ENCODE measurements around the gene ANO9. TPM values are rescaled to one million over a fixed set of nuclear protein-coding genes. Genes with fewer than 3 reads are reported as not detected.

Gene ANO9, protein sequence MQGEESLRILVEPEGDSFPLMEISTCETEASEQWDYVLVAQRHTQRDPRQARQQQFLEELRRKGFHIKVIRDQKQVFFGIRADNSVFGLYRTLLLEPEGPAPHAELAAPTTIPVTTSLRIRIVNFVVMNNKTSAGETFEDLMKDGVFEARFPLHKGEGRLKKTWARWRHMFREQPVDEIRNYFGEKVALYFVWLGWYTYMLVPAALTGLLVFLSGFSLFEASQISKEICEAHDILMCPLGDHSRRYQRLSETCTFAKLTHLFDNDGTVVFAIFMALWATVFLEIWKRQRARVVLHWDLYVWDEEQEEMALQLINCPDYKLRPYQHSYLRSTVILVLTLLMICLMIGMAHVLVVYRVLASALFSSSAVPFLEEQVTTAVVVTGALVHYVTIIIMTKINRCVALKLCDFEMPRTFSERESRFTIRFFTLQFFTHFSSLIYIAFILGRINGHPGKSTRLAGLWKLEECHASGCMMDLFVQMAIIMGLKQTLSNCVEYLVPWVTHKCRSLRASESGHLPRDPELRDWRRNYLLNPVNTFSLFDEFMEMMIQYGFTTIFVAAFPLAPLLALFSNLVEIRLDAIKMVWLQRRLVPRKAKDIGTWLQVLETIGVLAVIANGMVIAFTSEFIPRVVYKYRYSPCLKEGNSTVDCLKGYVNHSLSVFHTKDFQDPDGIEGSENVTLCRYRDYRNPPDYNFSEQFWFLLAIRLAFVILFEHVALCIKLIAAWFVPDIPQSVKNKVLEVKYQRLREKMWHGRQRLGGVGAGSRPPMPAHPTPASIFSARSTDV
- 0.83 and 2.2 TPM in 2 replicates for total RNA-seq (2014; rRNA removed; shearing (Covaris generic))

DNA sequence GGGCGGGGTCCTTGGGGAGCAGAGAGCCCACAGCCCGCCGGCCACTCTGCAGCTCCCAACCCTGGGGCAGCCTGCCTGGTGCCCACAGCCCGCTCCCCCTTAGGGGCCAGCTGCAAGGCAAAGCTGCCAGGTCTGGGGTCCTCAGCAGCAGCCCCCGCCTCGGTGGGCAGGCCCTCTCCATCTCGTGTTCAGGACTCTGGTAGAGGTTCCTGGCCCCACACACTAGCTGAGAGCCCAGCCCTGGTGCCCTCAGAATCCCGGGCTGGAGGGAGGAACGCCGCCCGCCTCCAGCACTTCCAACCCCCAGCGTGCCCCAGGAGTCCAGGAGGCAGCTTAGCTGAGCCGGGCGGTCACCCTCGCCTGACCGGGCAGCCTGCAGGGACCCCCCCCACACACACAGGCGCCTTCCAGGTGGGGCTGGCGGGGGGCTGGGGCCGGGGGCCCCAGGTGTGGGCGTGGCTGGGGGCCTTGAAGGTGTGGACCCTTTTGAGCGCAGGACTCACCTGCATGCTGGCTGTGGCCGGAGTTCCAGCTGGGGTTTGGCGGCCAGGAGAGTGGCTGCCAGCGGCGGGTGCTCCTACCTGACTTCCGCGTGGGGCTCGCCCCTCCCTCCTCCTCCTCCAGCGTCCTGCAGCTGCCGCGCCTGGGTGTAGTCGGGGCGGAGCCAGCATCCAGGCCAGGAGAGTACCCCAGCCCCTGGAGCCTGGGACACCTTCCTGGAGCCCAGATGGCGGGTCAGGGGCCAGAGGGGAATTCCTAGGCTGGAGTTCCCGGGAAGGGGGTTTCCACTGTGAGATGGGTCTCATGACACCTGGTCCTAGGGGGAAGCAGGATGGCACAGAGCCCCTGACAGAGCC, at the start of gene ANO9:
ANO9 (minus strand) TSS at position 594 of the 857 bp plus-strand sequence; CDS start at position 509, 85 bp downstream.
- peak within 1 kb of the TSS; percentile 17; the same call in 1 of the 2 replicates for H3K4me3 ChIP-seq (ENCODE audit: insufficient read depth, low read depth, low read length)
- H3K36me3 ChIP-seq (replicated peaks; ENCODE audit: control insufficient read depth, insufficient read depth, low read length): no peaks in the 10 kb centered on the region
- H3K27me3 ChIP-seq (ENCODE audit: control insufficient read depth, insufficient read depth, low read length): no peaks in the 10 kb centered on the region
- peak; percentile 96 for DNase-seq

DNA sequence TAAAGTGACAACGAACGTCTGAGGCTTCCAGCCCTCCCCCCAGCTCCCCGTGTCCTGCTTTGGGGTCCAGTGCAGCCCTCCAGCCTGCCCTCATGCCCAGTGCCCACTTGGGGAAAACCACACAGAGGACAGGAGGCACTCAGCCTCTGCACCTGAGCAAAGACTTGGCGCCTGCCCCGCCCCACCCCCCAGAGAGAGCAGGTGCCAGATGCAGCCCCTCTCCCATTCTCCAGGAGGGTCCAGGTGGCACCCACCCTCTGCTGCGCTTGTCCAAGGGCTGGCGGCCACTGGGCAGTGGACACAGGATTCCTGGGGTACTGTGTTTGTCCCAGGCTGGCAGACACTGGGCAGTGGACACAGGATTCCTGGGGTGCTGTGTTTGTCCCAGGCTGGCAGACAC, 49.5 kb upstream of the ANO9 start:
- Histone ChIP-seq H3K36me3 (replicated peaks; ENCODE audit: control insufficient read depth, insufficient read depth, low read length) (peaks cover 2% of the 10 kb centered on the region), H3K4me3 (ENCODE audit: insufficient read depth, low read depth, low read length) (no peak overlapping the region), H3K27me3 (ENCODE audit: control insufficient read depth, insufficient read depth, low read length) (no peaks in the 10 kb centered on the region)
- DNase-seq: peak; percentile 51

DNA sequence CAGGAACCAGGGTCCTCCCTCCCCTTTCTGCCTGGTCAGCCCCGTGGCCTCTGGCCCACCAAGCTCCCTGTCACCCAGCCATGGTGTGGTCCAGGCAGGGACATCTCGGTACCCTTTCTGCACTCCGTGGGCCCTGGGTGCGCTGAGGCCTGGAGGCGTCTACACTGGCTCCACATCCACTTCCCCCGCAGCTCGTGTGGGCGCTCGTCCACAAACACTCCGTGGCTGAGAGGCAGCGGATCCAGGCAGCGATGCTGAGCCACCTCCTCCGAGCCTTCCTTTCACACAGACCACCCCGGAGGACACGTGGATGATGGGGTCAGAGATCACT, 49.1 kb upstream of the ANO9 start:
- H3K4me3 ChIP-seq (ENCODE audit: insufficient read depth, low read depth, low read length): no peak overlapping the region
- no peaks in the 10 kb centered on the region for H3K27me3 ChIP-seq (ENCODE audit: control insufficient read depth, insufficient read depth, low read length)
- peak; percentile 51 for DNase-seq
- H3K36me3 ChIP-seq (replicated peaks; ENCODE audit: control insufficient read depth, insufficient read depth, low read length): peaks cover 2% of the 10 kb centered on the region

DNA sequence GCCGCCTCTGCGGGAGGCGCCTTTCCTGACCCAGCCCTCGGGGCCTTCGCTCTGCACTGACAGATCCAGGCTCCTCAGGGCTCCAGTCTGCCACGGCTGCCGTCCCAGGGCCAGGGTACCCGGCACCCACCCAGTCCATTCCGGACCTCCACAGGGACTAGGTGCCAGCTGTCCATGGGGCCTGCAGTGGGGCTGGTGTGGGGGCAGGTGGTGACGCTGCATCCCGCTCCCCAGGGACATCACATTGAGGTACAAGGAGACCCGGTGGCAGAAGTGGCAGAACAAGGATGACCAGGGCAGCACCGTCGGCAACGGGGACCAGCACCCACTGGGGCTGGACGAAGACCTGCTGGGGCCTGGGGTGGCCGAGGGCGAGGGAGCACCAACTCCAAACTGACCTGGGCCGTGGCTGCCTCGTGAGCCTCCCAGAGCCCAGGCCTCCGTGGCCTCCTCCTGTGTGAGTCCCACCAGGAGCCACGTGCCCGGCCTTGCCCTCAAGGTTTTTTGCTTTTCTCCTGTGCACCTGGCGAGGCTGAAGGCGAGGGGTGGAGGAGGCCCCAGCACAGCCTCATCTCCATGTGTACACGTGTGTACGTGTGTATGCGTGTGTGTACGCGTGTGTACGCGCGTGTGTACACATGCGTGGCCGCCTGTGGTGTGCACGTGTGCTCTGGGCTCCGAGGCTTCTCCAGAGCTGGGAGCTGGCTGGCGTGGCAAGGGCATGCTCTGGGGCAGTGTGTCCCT, 48.5 kb upstream of the ANO9 start:
- Histone ChIP-seq H3K27me3 (ENCODE audit: control insufficient read depth, insufficient read depth, low read length) (no peaks in the 10 kb centered on the region), H3K4me3 (ENCODE audit: insufficient read depth, low read depth, low read length) (no peak overlapping the region), H3K36me3 (replicated peaks; ENCODE audit: control insufficient read depth, insufficient read depth, low read length) (peaks cover 1% of the 10 kb centered on the region)
- DNase-seq: peak; percentile 54

DNA sequence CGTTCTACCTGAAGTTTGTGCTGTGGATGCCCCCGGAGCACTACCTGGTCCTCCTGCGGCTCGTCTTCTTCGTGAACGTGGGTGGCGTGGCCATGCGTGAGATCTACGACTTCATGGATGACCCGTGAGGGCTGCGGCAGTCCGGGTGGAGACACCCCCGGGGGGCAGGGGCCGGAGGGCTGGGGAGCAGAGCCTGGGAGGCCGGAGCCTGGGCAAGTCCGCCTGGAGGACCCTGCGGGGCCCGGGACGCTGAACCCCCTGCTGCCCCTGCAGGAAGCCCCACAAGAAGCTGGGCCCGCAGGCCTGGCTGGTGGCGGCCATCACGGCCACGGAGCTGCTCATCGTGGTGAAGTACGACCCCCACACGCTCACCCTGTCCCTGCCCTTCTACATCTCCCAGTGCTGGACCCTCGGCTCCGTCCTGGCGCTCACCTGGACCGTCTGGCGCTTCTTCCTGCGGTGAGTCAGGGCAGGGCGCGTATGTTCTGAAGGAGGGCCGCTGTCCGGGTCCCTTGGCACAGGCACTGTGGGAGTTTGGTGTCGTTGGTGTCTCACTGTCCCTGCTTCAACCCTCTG, 47.9 kb upstream of the ANO9 start:
- Histone ChIP-seq H3K4me3 (ENCODE audit: insufficient read depth, low read depth, low read length) (no peak overlapping the region), H3K36me3 (replicated peaks; ENCODE audit: control insufficient read depth, insufficient read depth, low read length) (peaks cover 1% of the 10 kb centered on the region; the same call in 1 of the 2 replicates), H3K27me3 (ENCODE audit: control insufficient read depth, insufficient read depth, low read length) (no peaks in the 10 kb centered on the region)
- DNase-seq: peak; percentile 62

DNA sequence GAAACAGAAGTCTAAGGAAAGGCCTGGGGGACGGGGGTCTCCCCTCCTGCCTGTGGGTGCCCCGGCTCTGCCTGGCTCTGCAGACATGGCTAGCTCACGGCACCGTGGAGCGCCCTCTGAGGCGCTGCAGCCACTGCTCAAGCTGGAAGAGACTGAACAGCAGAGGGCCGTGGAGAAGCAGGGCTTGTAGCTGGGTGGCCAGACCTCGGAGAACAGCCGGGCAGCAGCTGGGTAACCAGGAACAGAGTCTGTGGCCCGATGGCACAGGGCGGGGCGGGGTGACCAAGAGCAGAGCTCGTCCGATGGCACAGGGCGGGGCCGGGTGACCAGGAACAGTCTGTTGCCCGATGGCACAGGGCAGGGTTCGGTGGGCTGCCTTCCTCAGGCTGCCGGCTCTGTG, 47.2 kb upstream of the ANO9 start:
- Histone ChIP-seq H3K4me3 (ENCODE audit: insufficient read depth, low read depth, low read length) (no peak overlapping the region), H3K36me3 (replicated peaks; ENCODE audit: control insufficient read depth, insufficient read depth, low read length) (0 out of 2 replicates have a peak, but pooled peaks cover 1% of the 10 kb centered on the region), H3K27me3 (ENCODE audit: control insufficient read depth, insufficient read depth, low read length) (no peaks in the 10 kb centered on the region)
- peak; percentile 65 for DNase-seq

DNA sequence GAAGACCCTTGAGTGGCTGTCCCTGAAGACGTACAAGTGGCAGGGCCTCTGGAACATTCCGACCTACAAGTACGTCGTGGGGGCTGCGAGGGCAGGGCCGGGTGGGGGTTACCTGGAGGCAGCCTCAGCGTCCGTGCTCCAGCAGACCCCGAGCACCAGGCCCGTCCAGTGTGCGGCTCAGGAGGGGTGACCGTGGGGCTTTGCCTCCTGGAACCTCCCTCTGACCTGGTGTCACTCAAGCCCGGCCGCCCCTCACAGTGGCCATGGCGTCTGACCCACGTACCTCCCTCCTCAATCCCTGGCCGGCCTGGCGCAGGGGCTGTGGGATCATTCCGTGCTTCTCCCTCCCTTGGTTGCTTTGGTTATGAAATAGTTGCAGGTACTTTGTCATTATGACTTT, 46.8 kb upstream of the ANO9 start:
- no peak for DNase-seq
- H3K27me3 ChIP-seq (ENCODE audit: control insufficient read depth, insufficient read depth, low read length): no peaks in the 10 kb centered on the region
- 0 out of 2 replicates have a peak, but pooled peaks cover 1% of the 10 kb centered on the region for H3K36me3 ChIP-seq (replicated peaks; ENCODE audit: control insufficient read depth, insufficient read depth, low read length)
- no peak overlapping the region for H3K4me3 ChIP-seq (ENCODE audit: insufficient read depth, low read depth, low read length)

DNA sequence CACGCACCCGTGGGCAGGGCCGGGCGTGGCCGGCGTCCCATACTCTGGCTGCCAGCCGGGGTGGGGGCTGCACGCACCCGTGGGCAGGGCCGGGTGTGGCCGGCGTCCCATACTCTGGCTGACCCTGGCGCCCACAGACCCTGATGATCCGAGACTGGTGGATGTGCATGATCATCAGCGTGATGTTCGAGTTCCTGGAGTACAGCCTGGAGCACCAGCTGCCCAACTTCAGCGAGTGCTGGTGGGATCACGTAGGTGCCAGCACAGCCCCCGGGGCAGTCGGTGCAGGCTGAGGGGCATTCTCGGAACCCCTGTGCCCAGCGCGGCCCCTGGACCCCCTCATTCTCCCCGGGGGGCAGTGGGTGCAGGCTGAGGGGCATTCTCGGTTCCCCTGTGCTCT, 46.3 kb upstream of the ANO9 start:
- Histone ChIP-seq H3K27me3 (ENCODE audit: control insufficient read depth, insufficient read depth, low read length) (no peaks in the 10 kb centered on the region), H3K36me3 (replicated peaks; ENCODE audit: control insufficient read depth, insufficient read depth, low read length) (0 out of 2 replicates have a peak, but pooled peaks cover 1% of the 10 kb centered on the region), H3K4me3 (ENCODE audit: insufficient read depth, low read depth, low read length) (no peak overlapping the region)
- peak; percentile 63 for DNase-seq

DNA sequence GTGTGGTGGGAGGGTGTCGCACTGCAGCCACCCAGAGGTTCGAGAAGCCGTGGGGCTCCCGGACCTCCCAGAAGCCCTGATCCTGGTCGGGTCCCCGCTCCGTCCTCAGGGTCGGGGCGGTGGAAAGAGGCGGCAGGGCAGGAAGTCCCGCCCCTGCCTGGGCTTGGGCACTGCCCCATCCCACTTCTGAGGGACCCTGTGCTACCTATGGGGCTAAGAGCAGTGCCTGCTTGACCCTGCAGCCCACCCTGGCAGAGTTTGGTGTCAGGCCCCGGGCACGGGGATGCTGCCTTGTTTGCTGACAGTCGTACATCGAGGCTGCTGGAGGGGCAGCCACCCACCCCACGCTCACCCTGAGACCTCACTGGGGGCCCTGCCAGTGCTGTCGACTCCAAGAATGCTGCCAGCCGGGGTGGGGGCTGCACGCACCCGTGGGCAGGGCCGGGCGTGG, 45.8 kb upstream of the ANO9 start:
- Histone ChIP-seq H3K4me3 (ENCODE audit: insufficient read depth, low read depth, low read length) (no peak overlapping the region), H3K27me3 (ENCODE audit: control insufficient read depth, insufficient read depth, low read length) (no peaks in the 10 kb centered on the region), H3K36me3 (replicated peaks; ENCODE audit: control insufficient read depth, insufficient read depth, low read length) (0 out of 2 replicates have a peak, but pooled peaks cover 1% of the 10 kb centered on the region)
- peak; percentile 64 for DNase-seq

DNA sequence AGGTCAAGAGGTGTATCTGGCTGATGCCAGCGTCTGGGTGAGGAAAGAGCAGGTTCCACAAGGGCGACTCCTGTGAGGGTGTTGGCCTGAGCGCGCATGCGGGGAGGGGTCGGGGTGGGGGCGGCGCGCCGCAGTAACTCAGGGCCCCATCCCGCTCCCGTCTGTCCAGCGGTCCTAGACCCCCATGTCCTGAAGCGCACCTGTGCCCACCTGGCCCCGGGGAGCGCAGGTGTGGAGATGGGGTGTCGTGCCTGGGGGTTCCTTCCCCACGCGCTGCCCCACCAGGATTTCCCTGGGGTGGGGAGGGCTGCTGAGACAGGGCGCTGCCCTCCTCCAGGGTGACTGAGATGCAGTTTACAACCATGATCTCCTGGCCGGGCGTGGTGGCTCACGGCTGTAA, 44.4 kb upstream of the ANO9 start:
- no peak for DNase-seq
- H3K27me3 ChIP-seq (ENCODE audit: control insufficient read depth, insufficient read depth, low read length): no peaks in the 10 kb centered on the region
- no peak overlapping the region for H3K4me3 ChIP-seq (ENCODE audit: insufficient read depth, low read depth, low read length)
- H3K36me3 ChIP-seq (replicated peaks; ENCODE audit: control insufficient read depth, insufficient read depth, low read length): 0 out of 2 replicates have a peak, but pooled peaks cover under 1% of the 10 kb centered on the region

DNA sequence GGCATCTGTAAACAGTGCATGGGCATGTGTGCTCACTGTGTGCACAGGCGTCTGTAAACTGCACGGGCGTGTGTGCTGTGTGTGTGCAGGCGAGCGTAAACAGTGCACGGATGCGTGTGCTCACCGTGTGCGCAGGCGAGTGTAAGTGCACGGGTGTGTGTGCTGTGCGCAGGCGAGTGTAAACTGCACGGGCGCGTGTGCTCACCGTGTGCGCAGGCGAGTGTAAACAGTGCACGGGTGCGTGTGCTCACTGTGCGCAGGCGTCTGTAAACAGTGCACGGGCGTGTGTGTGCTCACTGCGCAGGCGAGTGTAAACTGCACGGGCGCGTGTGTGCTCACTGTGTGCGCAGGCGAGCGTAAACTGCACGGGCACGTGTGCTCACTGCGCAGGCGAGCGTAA, 42.8 kb upstream of the ANO9 start:
- Histone ChIP-seq H3K27me3 (ENCODE audit: control insufficient read depth, insufficient read depth, low read length) (no peaks in the 10 kb centered on the region), H3K36me3 (replicated peaks; ENCODE audit: control insufficient read depth, insufficient read depth, low read length) (no peaks in the 10 kb centered on the region), H3K4me3 (ENCODE audit: insufficient read depth, low read depth, low read length) (no peak overlapping the region)
- no peak for DNase-seq

DNA sequence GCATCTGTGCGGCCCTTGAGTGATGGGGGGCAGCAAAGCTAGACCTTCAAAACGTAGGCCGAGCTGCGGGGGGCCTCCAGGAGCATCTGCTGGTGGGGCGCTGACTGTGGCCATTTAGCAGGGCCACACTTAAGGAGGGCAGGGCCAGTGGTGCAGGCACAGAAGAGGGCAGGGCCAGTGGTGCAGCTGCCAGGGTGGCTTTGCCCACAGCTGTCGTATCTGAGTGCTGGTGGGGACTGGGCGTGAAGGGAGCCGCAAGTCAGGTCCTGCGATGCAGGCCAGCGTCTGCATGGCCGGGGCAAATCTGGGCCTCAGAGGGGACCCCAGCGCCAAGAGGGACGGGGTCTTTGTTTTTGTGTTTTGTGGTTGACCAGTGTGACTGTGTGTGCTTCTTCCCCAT, 37.5 kb upstream of the ANO9 start:
- H3K36me3 ChIP-seq (replicated peaks; ENCODE audit: control insufficient read depth, insufficient read depth, low read length): no peaks in the 10 kb centered on the region
- H3K4me3 ChIP-seq (ENCODE audit: insufficient read depth, low read depth, low read length): no peak overlapping the region
- no peak for DNase-seq
- H3K27me3 ChIP-seq (ENCODE audit: control insufficient read depth, insufficient read depth, low read length): no peaks in the 10 kb centered on the region

DNA sequence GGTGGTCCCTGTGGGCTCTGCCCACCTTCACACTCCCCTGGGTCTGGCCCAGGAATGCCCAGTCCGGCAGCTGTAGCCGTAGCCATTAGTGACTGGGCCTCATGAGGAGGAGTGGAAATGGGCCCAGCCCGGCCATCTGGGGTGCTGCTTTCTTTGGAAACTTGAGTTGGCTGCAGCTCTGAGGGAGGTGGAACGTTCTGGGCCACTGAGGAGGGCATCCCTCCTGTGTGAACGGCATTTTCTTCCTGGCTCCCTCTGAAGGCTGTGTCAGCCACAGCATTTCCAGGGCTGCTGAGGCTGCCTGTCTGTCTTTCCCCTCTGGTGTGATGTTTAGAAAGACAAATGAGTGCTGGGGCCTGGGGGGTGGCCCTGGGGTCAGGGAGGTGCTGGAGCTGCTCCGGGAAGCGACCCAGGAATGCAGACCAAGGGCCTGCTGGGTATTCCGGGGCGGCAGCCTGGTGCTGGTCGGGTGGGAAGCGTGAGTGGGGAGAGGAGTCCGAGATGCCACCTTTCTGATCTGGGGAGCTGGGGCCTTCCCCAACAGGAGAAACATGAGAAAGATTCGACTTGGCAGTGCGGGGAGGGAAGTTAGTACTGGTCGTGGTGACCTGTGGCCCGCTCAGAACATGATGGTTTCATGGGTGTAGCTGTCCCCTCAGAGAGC, 35.4 kb upstream of the ANO9 start:
- Histone ChIP-seq H3K36me3 (replicated peaks; ENCODE audit: control insufficient read depth, insufficient read depth, low read length) (no peaks in the 10 kb centered on the region), H3K27me3 (ENCODE audit: control insufficient read depth, insufficient read depth, low read length) (no peaks in the 10 kb centered on the region), H3K4me3 (ENCODE audit: insufficient read depth, low read depth, low read length) (no peak overlapping the region)
- DNase-seq: no peak
